KG1 (cell line): ENCODE data around the gene NKAPD1.
"Not testable (repeated sequence)": the region's sequence is repeated elsewhere in the genome, so short reads cannot be mapped to it uniquely, and the experiment has no call there.

Source experiments
- DNase-seq: peaks from one replicate; lab custom pipeline; 2025; lab: John Stamatoyannopoulos, UW

The NKAPD1 gene

GRCh38 chr11:112073941-112074811 lies at the start of gene NKAPD1, which contains the start of gene PIH1D2:
TSS of gene NKAPD1 (plus strand) at chr11:112074299. CDS start at chr11:112075575, 1,276 bp downstream.
TSS of gene PIH1D2 (minus strand) at chr11:112074017. CDS start at chr11:112073174, 843 bp downstream.
- peak; percentile 92 for DNase-seq

GRCh38 chr11:112024773-112025678 lies 49.1 kb upstream of the NKAPD1 start, which contains the start of gene DLAT:
TSS of gene DLAT (plus strand) at chr11:112025408. CDS start at chr11:112025473, 65 bp downstream.
- DNase-seq, result peak; percentile 99

GRCh38 chr11:112025707-112026106 lies 48.4 kb upstream of the NKAPD1 start:
- DNase-seq, result peak; percentile 33

- DNase-seq, result not testable (repeated sequence)
Measured at GRCh38 chr11:112026784-112027410, 47.2 kb upstream of the NKAPD1 start.

GRCh38 chr11:112029460-112029859 lies 44.6 kb upstream of the NKAPD1 start:
- no peak for DNase-seq

GRCh38 chr11:112033902-112034301 lies 40.2 kb upstream of the NKAPD1 start:
- no peak for DNase-seq

- no peak for DNase-seq
Measured at GRCh38 chr11:112037527-112037926, 36.6 kb upstream of the NKAPD1 start.

- DNase-seq, result peak; percentile 21
Measured at GRCh38 chr11:112042161-112042960, 31.7 kb upstream of the NKAPD1 start.

GRCh38 chr11:112042961-112043304 lies 31.2 kb upstream of the NKAPD1 start:
- DNase-seq, result no peak

- DNase-seq, result no peak
Measured at GRCh38 chr11:112044961-112045360, 29.1 kb upstream of the NKAPD1 start.

- DNase-seq, result not testable (repeated sequence)
Measured at GRCh38 chr11:112046647-112047046, 27.5 kb upstream of the NKAPD1 start.

GRCh38 chr11:112048256-112048655 lies 25.8 kb upstream of the NKAPD1 start:
- not testable (repeated sequence) for DNase-seq

GRCh38 chr11:112049777-112050176 lies 24.3 kb upstream of the NKAPD1 start:
- no peak for DNase-seq

GRCh38 chr11:112050721-112051120 lies 23.4 kb upstream of the NKAPD1 start:
- DNase-seq, result no peak

GRCh38 chr11:112051768-112052167 lies 22.3 kb upstream of the NKAPD1 start:
- no peak for DNase-seq

GRCh38 chr11:112057170-112057569 lies 16.9 kb upstream of the NKAPD1 start:
- no peak for DNase-seq

GRCh38 chr11:112058103-112058502 lies 16.0 kb upstream of the NKAPD1 start:
- DNase-seq, result no peak

GRCh38 chr11:112062923-112063322 lies 11.2 kb upstream of the NKAPD1 start:
- no peak for DNase-seq

GRCh38 chr11:112082729-112083128 lies 8.6 kb downstream of the NKAPD1 start:
- no peak for DNase-seq

- DNase-seq, result peak; percentile 79
Measured at GRCh38 chr11:112085822-112086421, 11.8 kb downstream of the NKAPD1 start.
